Esophagus muscularis mucosa (tissue), 3 donors: Measurements from ENCODE around the gene GLIS2.

Source experiments
- POLR2AphosphoS5 ChIP-seq, 2 donors: sonication (generic); formaldehyde crosslinking; IDR thresholded peaks; one replicate each; pipeline ENCODE4 v1.6.1; 2017; ENCODE audit warnings: antibody characterized with exemption in 2 of 2
- TF ChIP-seq, protein P1 (sequence below), 3 experiments: fragments of 200-600 bp in 2 of 3; fragments of 450-650 bp in 1 of 3; sonication (generic) in 2 of 3; IDR thresholded peaks; one replicate each; pipeline ENCODE4 v1.5.1; 2017 to 2019; ENCODE audit warnings: antibody characterized with exemption in 3 of 3, mild to moderate bottlenecking in 2 of 3, moderate library complexity in 1 of 3

DNA sequence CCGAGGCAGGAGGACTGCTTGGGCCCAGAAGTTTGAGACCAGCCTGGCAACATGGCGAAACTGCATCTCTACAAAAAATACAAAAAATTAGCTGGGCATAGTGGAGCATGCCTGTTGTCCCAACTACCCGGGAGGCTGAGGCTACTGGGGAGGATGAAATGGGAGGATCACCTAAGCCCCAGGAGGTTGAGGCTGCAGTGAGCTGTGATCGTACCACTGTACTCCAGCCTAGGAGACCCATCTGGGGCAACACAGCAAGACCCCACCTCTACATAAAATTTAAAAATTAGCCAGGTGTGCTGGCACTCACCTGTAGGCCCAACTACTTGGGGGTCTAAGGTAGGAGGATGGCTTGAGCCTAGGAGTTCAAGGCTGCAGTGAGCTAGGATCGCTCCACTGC lies 33.5 kb downstream of the GLIS2 start:
- TF ChIP-seq, protein P1, sequence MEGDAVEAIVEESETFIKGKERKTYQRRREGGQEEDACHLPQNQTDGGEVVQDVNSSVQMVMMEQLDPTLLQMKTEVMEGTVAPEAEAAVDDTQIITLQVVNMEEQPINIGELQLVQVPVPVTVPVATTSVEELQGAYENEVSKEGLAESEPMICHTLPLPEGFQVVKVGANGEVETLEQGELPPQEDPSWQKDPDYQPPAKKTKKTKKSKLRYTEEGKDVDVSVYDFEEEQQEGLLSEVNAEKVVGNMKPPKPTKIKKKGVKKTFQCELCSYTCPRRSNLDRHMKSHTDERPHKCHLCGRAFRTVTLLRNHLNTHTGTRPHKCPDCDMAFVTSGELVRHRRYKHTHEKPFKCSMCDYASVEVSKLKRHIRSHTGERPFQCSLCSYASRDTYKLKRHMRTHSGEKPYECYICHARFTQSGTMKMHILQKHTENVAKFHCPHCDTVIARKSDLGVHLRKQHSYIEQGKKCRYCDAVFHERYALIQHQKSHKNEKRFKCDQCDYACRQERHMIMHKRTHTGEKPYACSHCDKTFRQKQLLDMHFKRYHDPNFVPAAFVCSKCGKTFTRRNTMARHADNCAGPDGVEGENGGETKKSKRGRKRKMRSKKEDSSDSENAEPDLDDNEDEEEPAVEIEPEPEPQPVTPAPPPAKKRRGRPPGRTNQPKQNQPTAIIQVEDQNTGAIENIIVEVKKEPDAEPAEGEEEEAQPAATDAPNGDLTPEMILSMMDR (IDR thresholded peaks at IDR 0.05) = no peak
- TF ChIP-seq POLR2AphosphoS5 (IDR thresholded peaks at IDR 0.05) = no peak
